Ramos (cell line): ENCODE results near the gene MMP15.
"Not testable (repeated sequence)": the region's sequence is repeated elsewhere in the genome, so short reads cannot be mapped to it uniquely, and the experiment has no call there.

Experiments
- in situ Hi-C: fragments of 300-500 bp; cut with MboI; formaldehyde crosslinking; loops from one replicate; pipeline ENCODE4 v1.14.3; 2022; ENCODE audit warnings: low sequenced_read_pairs; ENCODE audit not compliant: unreplicated experiment

Gene MMP15

DNA sequence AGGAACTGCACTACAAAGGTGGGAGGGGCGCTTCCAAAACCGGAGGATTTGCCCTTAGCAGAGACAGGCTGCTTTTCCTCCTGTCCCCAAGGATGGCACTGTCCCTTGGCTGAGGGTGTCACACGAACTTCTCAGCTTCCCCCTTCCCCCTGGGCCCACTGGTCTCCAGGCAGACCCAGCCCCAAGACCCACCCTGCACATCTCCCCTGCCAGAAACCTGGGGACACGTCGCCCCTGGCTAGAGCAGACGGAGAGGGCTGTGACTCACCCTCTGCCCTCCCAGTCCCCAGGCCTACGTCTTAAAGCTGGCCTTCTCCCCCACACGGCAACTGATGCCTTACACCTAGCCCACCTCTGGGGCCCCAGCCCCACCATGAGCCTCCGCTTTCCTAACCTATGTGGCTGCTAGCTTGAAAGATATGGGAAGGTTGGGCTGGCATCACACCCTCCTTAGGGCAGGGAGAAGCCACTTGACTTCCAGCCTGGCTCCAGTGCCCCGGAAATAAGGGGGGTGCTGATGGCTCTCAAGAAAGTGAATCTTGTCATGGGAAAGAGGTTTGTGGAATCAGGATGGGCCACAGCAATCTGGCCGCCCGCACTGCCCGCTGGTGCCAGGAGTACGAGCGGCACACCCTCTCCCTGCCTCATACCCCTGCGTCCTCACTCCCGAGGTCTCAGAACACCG is 29.7 kb upstream of the MMP15 start:
- in situ Hi-C loops, result no loop called here

GRCh38 chr16:57996406-57997175 is 29.0 kb upstream of the MMP15 start:
- in situ Hi-C loops, result no loop called here

- in situ Hi-C loops, result no loop called here
Measured at GRCh38 chr16:57997176-57997527, 28.4 kb upstream of the MMP15 start.

- in situ Hi-C loops, result no loop called here
Measured at GRCh38 chr16:57997528-57998265, 27.9 kb upstream of the MMP15 start.

- in situ Hi-C loops, result no loop called here
Measured at GRCh38 chr16:57998486-57998885, 27.1 kb upstream of the MMP15 start.

- in situ Hi-C loops, result no loop called here
Measured at GRCh38 chr16:57998992-57999365, 26.6 kb upstream of the MMP15 start.

DNA sequence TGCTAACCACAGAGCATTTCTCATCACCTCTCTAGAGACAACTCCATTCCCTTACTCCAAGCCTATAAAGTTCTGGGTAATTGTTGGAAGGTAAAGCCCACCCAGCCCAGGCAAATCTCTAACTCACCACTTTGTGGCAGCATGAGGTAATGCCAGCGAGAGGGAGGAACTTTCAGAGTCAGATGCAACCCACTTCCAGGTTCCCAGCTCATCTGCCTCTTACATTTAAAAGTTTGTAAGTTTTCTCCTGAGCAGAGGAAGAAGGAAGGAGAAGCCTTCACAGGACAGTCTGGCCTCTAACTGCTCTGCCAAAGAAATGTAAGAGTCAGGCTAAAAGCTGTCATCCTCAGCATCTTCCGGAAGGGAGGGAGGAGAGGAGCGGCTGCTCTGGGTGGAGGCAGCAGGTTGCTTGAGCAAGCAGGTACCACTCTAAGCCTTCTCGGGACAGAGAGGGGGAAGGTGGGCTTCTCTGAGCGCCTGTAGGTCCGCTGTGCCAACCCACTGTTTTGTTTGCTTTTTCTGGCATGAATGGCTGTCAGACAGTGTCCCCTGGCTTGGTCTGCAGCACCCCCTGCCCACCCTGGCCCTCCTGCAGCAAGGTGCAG is 26.1 kb upstream of the MMP15 start:
- in situ Hi-C loops, result no loop called here

GRCh38 chr16:57999971-58000705 is 25.4 kb upstream of the MMP15 start, which contains the start of gene ZNF319:
ZNF319 (minus strand) TSS chr16:58000672; CDS start chr16:57998265, 2,407 bp downstream.
- in situ Hi-C loops, result no loop called here

GRCh38 chr16:58000706-58001676 is 24.6 kb upstream of the MMP15 start, which contains the start of gene USB1:
USB1 (plus strand) TSS chr16:58001407; CDS start chr16:58001484, 77 bp downstream.
- in situ Hi-C loops, result no loop called here

- in situ Hi-C loops, result no loop called here
Measured at GRCh38 chr16:58001781-58002415, 23.7 kb upstream of the MMP15 start.

GRCh38 chr16:58002416-58002800 is 23.1 kb upstream of the MMP15 start:
- in situ Hi-C loops, result no loop called here

GRCh38 chr16:58002936-58003335 is 22.6 kb upstream of the MMP15 start:
- in situ Hi-C loops, result no loop called here

GRCh38 chr16:58004736-58005135 is 20.8 kb upstream of the MMP15 start:
- in situ Hi-C loops, result not testable (repeated sequence)

DNA sequence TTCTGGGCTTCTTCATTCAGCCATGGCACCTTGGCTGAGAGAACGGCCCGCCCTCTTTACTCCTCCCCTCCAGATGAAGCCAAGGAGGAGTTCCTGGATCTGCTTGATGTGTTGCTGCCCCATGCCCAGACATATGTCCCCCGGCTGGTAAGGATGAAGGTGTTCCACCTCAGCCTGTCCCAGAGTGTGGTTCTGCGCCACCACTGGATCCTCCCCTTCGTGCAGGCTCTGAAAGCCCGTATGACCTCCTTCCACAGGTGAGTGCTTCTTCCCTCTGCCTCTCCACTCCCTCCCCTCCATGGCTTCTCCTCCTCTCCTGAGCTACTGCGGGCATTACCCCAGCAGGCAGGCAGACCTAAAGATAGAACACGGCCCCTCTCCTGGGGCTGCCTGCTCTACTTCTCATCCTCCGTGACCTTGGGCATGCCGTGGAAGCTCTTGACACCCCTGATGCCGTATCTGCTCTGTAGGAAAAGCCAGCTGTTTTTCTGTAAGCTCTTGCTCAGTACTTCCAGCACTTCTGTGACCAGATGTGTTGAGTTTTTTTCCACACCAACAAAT is 15.6 kb upstream of the MMP15 start:
- in situ Hi-C loops, result no loop called here

GRCh38 chr16:58010886-58011285 is 14.7 kb upstream of the MMP15 start:
- in situ Hi-C loops, result no loop called here

- in situ Hi-C loops, result no loop called here
Measured at GRCh38 chr16:58011652-58012051, 13.9 kb upstream of the MMP15 start.

DNA sequence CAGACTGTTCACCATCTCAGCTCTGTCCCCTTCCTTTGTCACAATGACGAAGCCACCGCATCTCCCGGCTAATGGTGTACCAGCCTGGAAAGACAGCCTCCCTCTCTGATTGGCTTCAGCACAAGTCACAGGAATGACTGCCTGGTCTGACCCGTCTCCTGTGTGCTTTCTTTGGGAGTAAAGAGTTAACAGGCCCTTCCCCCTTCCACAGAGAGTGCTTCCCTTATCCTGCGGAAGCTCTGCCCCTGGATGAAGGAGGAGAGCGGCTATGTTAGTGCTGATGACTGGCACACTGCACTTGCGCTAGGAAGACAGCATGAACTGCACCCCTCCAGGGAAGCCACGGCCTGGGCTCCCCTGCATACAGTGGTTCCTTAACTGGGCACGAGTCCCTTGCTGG is 13.1 kb upstream of the MMP15 start:
- in situ Hi-C loops, result no loop called here
